ENCODE data around the gene ZNF70. TPM values are rescaled to one million over a fixed set of nuclear protein-coding genes. Genes with fewer than 3 reads are reported as not detected.

The ZNF70 gene
- total and polyA plus RNA-seq, 9 of the 15 experiments (the other 6 are each of a cell fraction or from before 2014, with no cell fraction given) = 0.14 to 3.3 (median 1.4) TPM

DNA sequence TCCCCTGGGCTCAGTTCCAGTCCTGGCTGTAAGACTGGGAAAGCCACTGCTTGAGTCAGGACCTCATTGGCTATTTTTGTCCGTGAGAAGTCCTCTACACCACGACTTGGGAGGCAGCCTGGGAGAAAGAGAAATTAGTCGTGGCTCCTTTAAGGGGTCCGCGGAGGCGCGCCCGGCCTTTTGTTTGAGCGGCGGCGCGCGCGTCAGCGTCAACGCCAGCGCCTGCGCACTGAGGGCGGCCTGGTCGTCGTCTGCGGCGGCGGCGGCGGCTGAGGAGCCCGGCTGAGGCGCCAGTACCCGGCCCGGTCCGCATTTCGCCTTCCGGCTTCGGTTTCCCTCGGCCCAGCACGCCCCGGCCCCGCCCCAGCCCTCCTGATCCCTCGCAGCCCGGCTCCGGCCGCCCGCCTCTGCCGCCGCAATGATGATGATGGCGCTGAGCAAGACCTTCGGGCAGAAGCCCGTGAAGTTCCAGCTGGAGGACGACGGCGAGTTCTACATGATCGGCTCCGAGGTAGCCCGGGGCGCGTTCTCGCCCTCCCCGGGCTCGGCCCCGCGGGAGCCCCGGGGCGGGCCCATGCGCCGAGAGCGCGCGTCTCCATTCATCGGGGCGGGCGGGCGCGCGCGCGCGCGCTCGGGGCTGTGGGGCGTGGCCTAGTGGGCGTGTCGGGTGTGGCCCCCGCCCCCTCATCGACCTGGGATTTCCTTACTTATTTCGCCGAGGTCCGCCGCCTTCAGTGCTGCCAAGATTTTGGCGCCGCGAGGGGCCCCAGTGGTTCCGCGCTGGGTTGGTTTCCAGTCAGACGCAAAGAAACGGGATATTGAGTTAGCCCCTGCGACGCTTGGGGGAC lies 36.1 kb upstream of the ZNF70 start, which contains the start of gene SMARCB1 (continued):
- TF ChIP-seq, protein P1, sequence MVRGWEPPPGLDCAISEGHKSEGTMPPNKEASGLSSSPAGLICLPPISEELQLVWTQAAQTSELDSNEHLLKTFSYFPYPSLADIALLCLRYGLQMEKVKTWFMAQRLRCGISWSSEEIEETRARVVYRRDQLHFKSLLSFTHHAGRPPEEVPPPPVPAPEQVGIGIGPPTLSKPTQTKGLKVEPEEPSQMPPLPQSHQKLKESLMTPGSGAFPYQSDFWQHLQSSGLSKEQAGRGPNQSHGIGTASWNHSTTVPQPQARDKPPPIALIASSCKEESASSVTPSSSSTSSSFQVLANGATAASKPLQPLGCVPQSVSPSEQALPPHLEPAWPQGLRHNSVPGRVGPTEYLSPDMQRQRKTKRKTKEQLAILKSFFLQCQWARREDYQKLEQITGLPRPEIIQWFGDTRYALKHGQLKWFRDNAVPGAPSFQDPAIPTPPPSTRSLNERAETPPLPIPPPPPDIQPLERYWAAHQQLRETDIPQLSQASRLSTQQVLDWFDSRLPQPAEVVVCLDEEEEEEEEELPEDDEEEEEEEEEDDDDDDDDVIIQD (CRISPR knock-in tag; IDR thresholded peaks at IDR 0.05) = no peak
- TF ChIP-seq BRF1 (IDR thresholded peaks at IDR 0.05; ENCODE audit: borderline replicate concordance, extremely low read depth, insufficient read length) (no peak), XRCC5 (IDR thresholded peaks at IDR 0.05; ENCODE audit: low read depth, low read length) (no peak), ARHGAP35 (IDR thresholded peaks at IDR 0.05; ENCODE audit: partially characterized antibody) (no peak), HMGN3 (IDR thresholded peaks at IDR 0.05; ENCODE audit: borderline replicate concordance, extremely low read depth, insufficient read length, low read depth, low read length) (peak; percentile 49), POLR2G (IDR thresholded peaks at IDR 0.05; ENCODE audit: low read depth, low read length) (peak; percentile 92), ARNT (IDR thresholded peaks at IDR 0.05) (no peak), HDAC2 (IDR thresholded peaks at IDR 0.05) (no peak), NONO (IDR thresholded peaks at IDR 0.05; ENCODE audit: low read depth in 2 of 2, low read length in 1 of 2) (peak in 1 of 2 experiments; percentile 55; a peak in 2 of 4 replicates), FOXA1 (IDR thresholded peaks at IDR 0.05; ENCODE audit: borderline replicate concordance) (no peak), ZNF274 (IDR thresholded peaks at IDR 0.05; ENCODE audit: borderline replicate concordance, low read depth, low read length) (no peak), HNRNPL (IDR thresholded peaks at IDR 0.05; ENCODE audit: low read depth, low read length) (no peak), HEY1 (CRISPR knock-in tag; IDR thresholded peaks at IDR 0.05; ENCODE audit: borderline replicate concordance) (no peak)
- TF ChIP-seq, protein P2, sequence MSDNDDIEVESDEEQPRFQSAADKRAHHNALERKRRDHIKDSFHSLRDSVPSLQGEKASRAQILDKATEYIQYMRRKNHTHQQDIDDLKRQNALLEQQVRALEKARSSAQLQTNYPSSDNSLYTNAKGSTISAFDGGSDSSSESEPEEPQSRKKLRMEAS (CRISPR knock-in tag; IDR thresholded peaks at IDR 0.05) = no peak; the same call in 1 of the 2 replicates
- TF ChIP-seq, protein P3, sequence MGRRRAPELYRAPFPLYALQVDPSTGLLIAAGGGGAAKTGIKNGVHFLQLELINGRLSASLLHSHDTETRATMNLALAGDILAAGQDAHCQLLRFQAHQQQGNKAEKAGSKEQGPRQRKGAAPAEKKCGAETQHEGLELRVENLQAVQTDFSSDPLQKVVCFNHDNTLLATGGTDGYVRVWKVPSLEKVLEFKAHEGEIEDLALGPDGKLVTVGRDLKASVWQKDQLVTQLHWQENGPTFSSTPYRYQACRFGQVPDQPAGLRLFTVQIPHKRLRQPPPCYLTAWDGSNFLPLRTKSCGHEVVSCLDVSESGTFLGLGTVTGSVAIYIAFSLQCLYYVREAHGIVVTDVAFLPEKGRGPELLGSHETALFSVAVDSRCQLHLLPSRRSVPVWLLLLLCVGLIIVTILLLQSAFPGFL (CRISPR knock-in tag; IDR thresholded peaks at IDR 0.05) = no peak
- TF ChIP-seq, protein P4, sequence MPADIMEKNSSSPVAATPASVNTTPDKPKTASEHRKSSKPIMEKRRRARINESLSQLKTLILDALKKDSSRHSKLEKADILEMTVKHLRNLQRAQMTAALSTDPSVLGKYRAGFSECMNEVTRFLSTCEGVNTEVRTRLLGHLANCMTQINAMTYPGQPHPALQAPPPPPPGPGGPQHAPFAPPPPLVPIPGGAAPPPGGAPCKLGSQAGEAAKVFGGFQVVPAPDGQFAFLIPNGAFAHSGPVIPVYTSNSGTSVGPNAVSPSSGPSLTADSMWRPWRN (IDR thresholded peaks at IDR 0.05; ENCODE audit: low read depth) = no peak
- TF ChIP-seq, protein P5, sequence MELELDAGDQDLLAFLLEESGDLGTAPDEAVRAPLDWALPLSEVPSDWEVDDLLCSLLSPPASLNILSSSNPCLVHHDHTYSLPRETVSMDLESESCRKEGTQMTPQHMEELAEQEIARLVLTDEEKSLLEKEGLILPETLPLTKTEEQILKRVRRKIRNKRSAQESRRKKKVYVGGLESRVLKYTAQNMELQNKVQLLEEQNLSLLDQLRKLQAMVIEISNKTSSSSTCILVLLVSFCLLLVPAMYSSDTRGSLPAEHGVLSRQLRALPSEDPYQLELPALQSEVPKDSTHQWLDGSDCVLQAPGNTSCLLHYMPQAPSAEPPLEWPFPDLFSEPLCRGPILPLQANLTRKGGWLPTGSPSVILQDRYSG (tag; conservative IDR thresholded peaks at IDR 0.05; ENCODE audit: low read depth) = 0 out of 2 replicates have a peak, but pooled peaks have one; percentile 72
- TF ChIP-seq, protein P6, sequence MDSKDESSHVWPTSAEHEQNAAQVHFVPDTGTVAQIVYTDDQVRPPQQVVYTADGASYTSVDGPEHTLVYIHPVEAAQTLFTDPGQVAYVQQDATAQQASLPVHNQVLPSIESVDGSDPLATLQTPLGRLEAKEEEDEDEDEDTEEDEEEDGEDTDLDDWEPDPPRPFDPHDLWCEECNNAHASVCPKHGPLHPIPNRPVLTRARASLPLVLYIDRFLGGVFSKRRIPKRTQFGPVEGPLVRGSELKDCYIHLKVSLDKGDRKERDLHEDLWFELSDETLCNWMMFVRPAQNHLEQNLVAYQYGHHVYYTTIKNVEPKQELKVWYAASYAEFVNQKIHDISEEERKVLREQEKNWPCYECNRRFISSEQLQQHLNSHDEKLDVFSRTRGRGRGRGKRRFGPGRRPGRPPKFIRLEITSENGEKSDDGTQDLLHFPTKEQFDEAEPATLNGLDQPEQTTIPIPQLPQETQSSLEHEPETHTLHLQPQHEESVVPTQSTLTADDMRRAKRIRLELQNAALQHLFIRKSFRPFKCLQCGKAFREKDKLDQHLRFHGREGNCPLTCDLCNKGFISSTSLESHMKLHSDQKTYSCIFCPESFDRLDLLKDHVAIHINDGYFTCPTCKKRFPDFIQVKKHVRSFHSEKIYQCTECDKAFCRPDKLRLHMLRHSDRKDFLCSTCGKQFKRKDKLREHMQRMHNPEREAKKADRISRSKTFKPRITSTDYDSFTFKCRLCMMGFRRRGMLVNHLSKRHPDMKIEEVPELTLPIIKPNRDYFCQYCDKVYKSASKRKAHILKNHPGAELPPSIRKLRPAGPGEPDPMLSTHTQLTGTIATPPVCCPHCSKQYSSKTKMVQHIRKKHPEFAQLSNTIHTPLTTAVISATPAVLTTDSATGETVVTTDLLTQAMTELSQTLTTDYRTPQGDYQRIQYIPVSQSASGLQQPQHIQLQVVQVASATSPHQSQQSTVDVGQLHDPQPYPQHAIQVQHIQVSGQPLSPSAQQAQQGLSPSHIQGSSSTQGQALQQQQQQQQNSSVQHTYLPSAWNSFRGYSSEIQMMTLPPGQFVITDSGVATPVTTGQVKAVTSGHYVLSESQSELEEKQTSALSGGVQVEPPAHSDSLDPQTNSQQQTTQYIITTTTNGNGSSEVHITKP (IDR thresholded peaks at IDR 0.05; ENCODE audit: partially characterized antibody) = peak; percentile 99

All from K562 (cell line).